GM10248 (cell line): Measurements from ENCODE around the gene GLYAT.

Experiments
- CTCF ChIA-PET: fragments of 300-600 bp; sonication (Branson Sonifier 250); formaldehyde crosslinking; extraction: SDS; loops from one replicate; lab custom pipeline; 2021; ENCODE audit warnings: antibody characterized with exemption; lab: Yijun Ruan, JAX
- POLR2A ChIA-PET: fragments of 350-650 bp; sonication (Branson Sonifier 250); formaldehyde crosslinking; extraction: SDS; loops from one replicate; lab custom pipeline; 2020; ENCODE audit warnings: antibody characterized with exemption; lab: Yijun Ruan, JAX
- DNase-seq: peaks from one replicate; pipeline ENCODE4 v3.0.0; 2012; ENCODE audit errors: extremely low spot score
- CTCF ChIP-seq: IDR thresholded peaks from 2 replicates; pipeline ENCODE4 v1.5.1; 2012; ENCODE audit warnings: mild to moderate bottlenecking, low read depth; ENCODE audit errors: extremely low read depth, missing control alignments, control extremely low read depth

GLYAT gene

GRCh38 chr11:58768137-58768536 is 36.4 kb upstream of the GLYAT start:
- no peak for DNase-seq
- POLR2A ChIA-PET, result no interaction called here
- CTCF ChIA-PET, result interaction anchor here (0.8 kb wide), 1 partner anchor 36 kb away, joined by 3 read pairs; the partner anchor contains the start of gene GLYAT
- no peak for TF ChIP-seq CTCF

- ChIA-PET POLR2A (no interaction called here), CTCF (no interaction called here)
- no peak for DNase-seq
- TF ChIP-seq CTCF, result no peak
These were observed 33.3 kb upstream of the GLYAT start for GRCh38 chr11:58765078-58765477.

- no peak for DNase-seq
- POLR2A ChIA-PET, result no interaction called here
- no peak for TF ChIP-seq CTCF
- CTCF ChIA-PET, result interaction anchor here (1.2 kb wide), 1 partner anchor 9 kb away, joined by 3 read pairs; no protein-coding TSS in a partner anchor
These were observed 31.4 kb upstream of the GLYAT start for GRCh38 chr11:58763120-58763490.

- no peak for DNase-seq
- TF ChIP-seq CTCF, result no peak
- POLR2A ChIA-PET, result no interaction called here
- CTCF ChIA-PET, result interaction anchor here (1.2 to 1.3 kb wide), 2 partner anchors 10 to 14 kb away, joined by 3 read pairs; no protein-coding TSS in a partner anchor
These were observed 30.8 kb upstream of the GLYAT start for GRCh38 chr11:58762284-58763119.

GRCh38 chr11:58757439-58757838 is 25.7 kb upstream of the GLYAT start:
- no peak for TF ChIP-seq CTCF
- DNase-seq, result no peak
- ChIA-PET CTCF (interaction anchor here (1.3 kb wide), 1 partner anchor 37 kb away, joined by 3 read pairs; no protein-coding TSS in a partner anchor), POLR2A (no interaction called here)

GRCh38 chr11:58745705-58746364 is 14.1 kb upstream of the GLYAT start:
- DNase-seq, result no peak
- no peak for TF ChIP-seq CTCF
- POLR2A ChIA-PET, result no interaction called here
- CTCF ChIA-PET, result interaction anchor here (1.0 to 1.4 kb wide), 2 partner anchors 10 to 43 kb away, joined by 3 read pairs; no protein-coding TSS in a partner anchor
